Activated T-cell treated with anti-CD3 and anti-CD28 coated beads, Interleukin-2, amount 50 U/mL, for 24 hours (primary cell): Measurements from ENCODE around the gene VTI1A.
A peak's percentile ranks its signal among the peaks of the same experiment; 100 is the strongest.
"Not testable (repeated sequence)": the region's sequence is repeated elsewhere in the genome, so short reads cannot be mapped to it uniquely, and the experiment has no call there.

Experiments
- DNase-seq: peaks from one replicate; pipeline ENCODE4 v3.0.0-alpha.2; 2020
- H3K27ac Mint-ChIP-seq: 2 replicates; pipeline ENCODE4 v1.8.0; 2020; ENCODE audit warnings: mild to moderate bottlenecking, mixed read lengths
- H3K27me3 Mint-ChIP-seq: 2 replicates; pipeline ENCODE4 v1.8.0; 2020; ENCODE audit warnings: mixed read lengths
- H3K36me3 Mint-ChIP-seq: 2 replicates; pipeline ENCODE4 v1.8.0; 2020; ENCODE audit warnings: low read depth, mixed read lengths
- H3K4me1 Mint-ChIP-seq: 2 replicates; pipeline ENCODE4 v1.8.0; 2020; ENCODE audit warnings: low read depth, mixed read lengths
- H3K4me3 Mint-ChIP-seq: 2 replicates; pipeline ENCODE4 v1.8.0; 2020; ENCODE audit warnings: mild to moderate bottlenecking, moderate library complexity, mixed read lengths
- H3K9me3 Mint-ChIP-seq: 2 replicates; pipeline ENCODE4 v1.8.0; 2020; ENCODE audit warnings: mixed read lengths

Gene VTI1A

GRCh38 chr10:112446855-112447619 lies at the start of gene VTI1A, which contains the start of gene ZDHHC6:
Gene VTI1A, plus strand, starts transcription at chr10:112447215. Its CDS starts 159 bp downstream, at chr10:112447374.
Gene ZDHHC6, minus strand, starts transcription at chr10:112446914. Its CDS starts 1,478 bp downstream, at chr10:112445436.
- Mint-ChIP-seq H3K9me3 (no peaks in the 10 kb centered on the region), H3K27me3 (no peaks in the 10 kb centered on the region), H3K4me3 (peak within 1 kb of the TSS; percentile 87), H3K27ac (peak within 1 kb of the TSS; percentile 94), H3K36me3 (peaks cover 81% of the 10 kb centered on the region), H3K4me1 (peaks cover 59% of the 10 kb centered on the region)
- peak; percentile 89 for DNase-seq

- peaks cover 45% of the 10 kb centered on the region for H3K36me3 Mint-ChIP-seq
- H3K27me3 Mint-ChIP-seq = no peaks in the 10 kb centered on the region
- DNase-seq = no peak
- H3K4me1 Mint-ChIP-seq = peaks cover 9% of the 10 kb centered on the region
- no peak overlapping the region for H3K4me3 Mint-ChIP-seq
- no peaks in the 10 kb centered on the region for H3K9me3 Mint-ChIP-seq
- H3K27ac Mint-ChIP-seq = no peak overlapping the region
Measured at GRCh38 chr10:112397592-112397991, 49.4 kb upstream of the VTI1A start.

GRCh38 chr10:112402917-112403316 lies 44.1 kb upstream of the VTI1A start:
- H3K27me3 Mint-ChIP-seq = no peaks in the 10 kb centered on the region
- no peak overlapping the region for H3K4me3 Mint-ChIP-seq
- H3K4me1 Mint-ChIP-seq = peaks cover 5% of the 10 kb centered on the region
- H3K9me3 Mint-ChIP-seq = no peaks in the 10 kb centered on the region
- no peak for DNase-seq
- H3K36me3 Mint-ChIP-seq = peaks cover 86% of the 10 kb centered on the region
- H3K27ac Mint-ChIP-seq = no peak overlapping the region

GRCh38 chr10:112404617-112405016 lies 42.4 kb upstream of the VTI1A start:
- Mint-ChIP-seq H3K9me3 (no peaks in the 10 kb centered on the region), H3K27me3 (no peaks in the 10 kb centered on the region), H3K4me3 (no peak overlapping the region), H3K27ac (peak overlapping the region; percentile 41), H3K4me1 (peaks cover 5% of the 10 kb centered on the region), H3K36me3 (peaks cover 90% of the 10 kb centered on the region)
- no peak for DNase-seq

GRCh38 chr10:112406806-112407205 lies 40.2 kb upstream of the VTI1A start:
- peaks cover 92% of the 10 kb centered on the region for H3K36me3 Mint-ChIP-seq
- H3K27ac Mint-ChIP-seq = peak overlapping the region; percentile 5
- H3K9me3 Mint-ChIP-seq, H3K4me3 Mint-ChIP-seq, H3K4me1 Mint-ChIP-seq, DNase-seq, H3K27me3 Mint-ChIP-seq: not testable (repeated sequence)

GRCh38 chr10:112407696-112408095 lies 39.3 kb upstream of the VTI1A start:
- H3K27me3 Mint-ChIP-seq = no peaks in the 10 kb centered on the region
- H3K27ac Mint-ChIP-seq = peak overlapping the region; percentile 51
- peaks cover 5% of the 10 kb centered on the region for H3K4me1 Mint-ChIP-seq
- no peak for DNase-seq
- H3K36me3 Mint-ChIP-seq = peaks cover 93% of the 10 kb centered on the region
- H3K9me3 Mint-ChIP-seq = no peaks in the 10 kb centered on the region
- no peak overlapping the region for H3K4me3 Mint-ChIP-seq

GRCh38 chr10:112409299-112409698 lies 37.7 kb upstream of the VTI1A start:
- DNase-seq = no peak
- H3K27ac Mint-ChIP-seq = no peak overlapping the region
- H3K4me1 Mint-ChIP-seq = peaks cover 5% of the 10 kb centered on the region
- no peak overlapping the region for H3K4me3 Mint-ChIP-seq
- no peaks in the 10 kb centered on the region for H3K9me3 Mint-ChIP-seq
- H3K36me3 Mint-ChIP-seq = peaks cover 90% of the 10 kb centered on the region
- H3K27me3 Mint-ChIP-seq = no peaks in the 10 kb centered on the region

- no peak overlapping the region for H3K27ac Mint-ChIP-seq
- H3K4me3 Mint-ChIP-seq = no peak overlapping the region
- H3K9me3 Mint-ChIP-seq = no peaks in the 10 kb centered on the region
- peaks cover 5% of the 10 kb centered on the region for H3K4me1 Mint-ChIP-seq
- H3K27me3 Mint-ChIP-seq = no peaks in the 10 kb centered on the region
- peaks cover 89% of the 10 kb centered on the region for H3K36me3 Mint-ChIP-seq
- no peak for DNase-seq
Measured at GRCh38 chr10:112409755-112410154, 37.3 kb upstream of the VTI1A start.

GRCh38 chr10:112412696-112413095 lies 34.3 kb upstream of the VTI1A start:
- no peaks in the 10 kb centered on the region for H3K4me1 Mint-ChIP-seq
- no peaks in the 10 kb centered on the region for H3K27me3 Mint-ChIP-seq
- DNase-seq = no peak
- H3K4me3 Mint-ChIP-seq = no peak overlapping the region
- H3K9me3 Mint-ChIP-seq = no peaks in the 10 kb centered on the region
- H3K27ac Mint-ChIP-seq = no peak overlapping the region
- H3K36me3 Mint-ChIP-seq = peaks cover 89% of the 10 kb centered on the region

GRCh38 chr10:112421731-112422130 lies 25.3 kb upstream of the VTI1A start:
- Mint-ChIP-seq H3K4me1 (no peaks in the 10 kb centered on the region), H3K36me3 (peaks cover 89% of the 10 kb centered on the region), H3K9me3 (no peaks in the 10 kb centered on the region)

GRCh38 chr10:112424651-112425050 lies 22.4 kb upstream of the VTI1A start:
- H3K4me1 Mint-ChIP-seq = no peaks in the 10 kb centered on the region
- H3K27ac Mint-ChIP-seq = no peak overlapping the region
- peaks cover 91% of the 10 kb centered on the region for H3K36me3 Mint-ChIP-seq
- no peak overlapping the region for H3K4me3 Mint-ChIP-seq
- H3K27me3 Mint-ChIP-seq = no peaks in the 10 kb centered on the region
- no peak for DNase-seq
- no peaks in the 10 kb centered on the region for H3K9me3 Mint-ChIP-seq

More at GRCh38 chr10:112421731-112422130, 25.3 kb upstream of the VTI1A start:
- no peaks in the 10 kb centered on the region for H3K27me3 Mint-ChIP-seq
- H3K4me3 Mint-ChIP-seq = no peak overlapping the region
- H3K27ac Mint-ChIP-seq = peak overlapping the region; percentile 13
- no peak for DNase-seq

GRCh38 chr10:112426111-112426510 lies 20.9 kb upstream of the VTI1A start:
- Mint-ChIP-seq H3K4me3 (no peak overlapping the region), H3K9me3 (no peaks in the 10 kb centered on the region), H3K27me3 (no peaks in the 10 kb centered on the region), H3K36me3 (peaks cover 90% of the 10 kb centered on the region), H3K27ac (peak overlapping the region; percentile 72), H3K4me1 (no peaks in the 10 kb centered on the region)
- no peak for DNase-seq

- DNase-seq = no peak
- peaks cover 91% of the 10 kb centered on the region for H3K36me3 Mint-ChIP-seq
- no peaks in the 10 kb centered on the region for H3K27me3 Mint-ChIP-seq
- peak overlapping the region; percentile 75 for H3K27ac Mint-ChIP-seq
- H3K9me3 Mint-ChIP-seq = no peaks in the 10 kb centered on the region
- H3K4me3 Mint-ChIP-seq = no peak overlapping the region
- H3K4me1 Mint-ChIP-seq = no peaks in the 10 kb centered on the region
Measured at GRCh38 chr10:112429147-112429546, 17.9 kb upstream of the VTI1A start.

- no peak overlapping the region for H3K4me3 Mint-ChIP-seq
- no peaks in the 10 kb centered on the region for H3K27me3 Mint-ChIP-seq
- H3K4me1 Mint-ChIP-seq = no peaks in the 10 kb centered on the region
- H3K36me3 Mint-ChIP-seq = peaks cover 91% of the 10 kb centered on the region
- peak overlapping the region; percentile 75 for H3K27ac Mint-ChIP-seq
- DNase-seq = no peak
- no peaks in the 10 kb centered on the region for H3K9me3 Mint-ChIP-seq
Measured at GRCh38 chr10:112429654-112430230, 17.3 kb upstream of the VTI1A start.

- H3K4me3 Mint-ChIP-seq = no peak overlapping the region
- H3K9me3 Mint-ChIP-seq = no peaks in the 10 kb centered on the region
- peak overlapping the region; percentile 5 for H3K27ac Mint-ChIP-seq
- H3K4me1 Mint-ChIP-seq = no peaks in the 10 kb centered on the region
- H3K27me3 Mint-ChIP-seq = no peaks in the 10 kb centered on the region
- H3K36me3 Mint-ChIP-seq = peaks cover 86% of the 10 kb centered on the region
- DNase-seq = no peak
Measured at GRCh38 chr10:112433136-112433535, 13.9 kb upstream of the VTI1A start.
